ENCODE data around the gene RAB40C.

RAB40C gene

GRCh38 chr16:606656-607307, 16.9 kb downstream of the RAB40C start:
- H3K4me3 ChIP-seq (ENCODE audit: control insufficient read depth, low read depth, low read length), result no peak overlapping the region
- no peak for DNase-seq (ENCODE audit: low read depth)
- TF ChIP-seq CTCF (IDR thresholded peaks at IDR 0.05; ENCODE audit: control insufficient read depth, insufficient read depth, low read depth, low read length, missing control alignments), result no peak

- DNase-seq (ENCODE audit: low read depth), result no peak
- no peak for TF ChIP-seq CTCF (IDR thresholded peaks at IDR 0.05; ENCODE audit: control insufficient read depth, insufficient read depth, low read depth, low read length, missing control alignments)
- no peak overlapping the region for H3K4me3 ChIP-seq (ENCODE audit: control insufficient read depth, low read depth, low read length)
These were observed 18.2 kb downstream of the RAB40C start for GRCh38 chr16:608019-608418.

GRCh38 chr16:609316-609715, 19.4 kb downstream of the RAB40C start:
- no peak for TF ChIP-seq CTCF (IDR thresholded peaks at IDR 0.05; ENCODE audit: control insufficient read depth, insufficient read depth, low read depth, low read length, missing control alignments)
- H3K4me3 ChIP-seq (ENCODE audit: control insufficient read depth, low read depth, low read length), result no peak overlapping the region
- DNase-seq (ENCODE audit: low read depth), result no peak

- TF ChIP-seq CTCF (IDR thresholded peaks at IDR 0.05; ENCODE audit: control insufficient read depth, insufficient read depth, low read depth, low read length, missing control alignments), result no peak
- DNase-seq (ENCODE audit: low read depth), result no peak
- H3K4me3 ChIP-seq (ENCODE audit: control insufficient read depth, low read depth, low read length), result no peak overlapping the region
These were observed 20.1 kb downstream of the RAB40C start for GRCh38 chr16:609984-610383.

- no peak overlapping the region for H3K4me3 ChIP-seq (ENCODE audit: control insufficient read depth, low read depth, low read length)
- no peak for DNase-seq (ENCODE audit: low read depth)
- TF ChIP-seq CTCF (IDR thresholded peaks at IDR 0.05; ENCODE audit: control insufficient read depth, insufficient read depth, low read depth, low read length, missing control alignments), result peak; percentile 41
These were observed 20.9 kb downstream of the RAB40C start for GRCh38 chr16:610513-611381.

- DNase-seq (ENCODE audit: low read depth), result no peak
- TF ChIP-seq CTCF (IDR thresholded peaks at IDR 0.05; ENCODE audit: control insufficient read depth, insufficient read depth, low read depth, low read length, missing control alignments), result no peak
- H3K4me3 ChIP-seq (ENCODE audit: control insufficient read depth, low read depth, low read length), result no peak overlapping the region
These were observed 25.3 kb downstream of the RAB40C start for GRCh38 chr16:615122-615521.
